GM18868 (cell line): ENCODE measurements around the gene ATRN.
"Not testable (repeated sequence)": the region's sequence is repeated elsewhere in the genome, so short reads cannot be mapped to it uniquely, and the experiment has no call there.

ENCODE experiments used
- ATAC-seq: cut with Tn5 transposase; IDR thresholded peaks from one replicate; pipeline ENCODE4 v1.9.1; 2021; ENCODE audit warnings: mild to moderate bottlenecking, moderate library complexity; ENCODE audit not compliant: unreplicated experiment

The ATRN gene

GRCh38 chr20:3514012-3514642 lies 43.3 kb downstream of the ATRN start:
- no peak for ATAC-seq

- ATAC-seq: no peak
These were observed 44.8 kb downstream of the ATRN start for GRCh38 chr20:3515379-3516170.

GRCh38 chr20:3521852-3522740 lies 51.3 kb downstream of the ATRN start:
- ATAC-seq: no peak

- not testable (repeated sequence) for ATAC-seq
These were observed 53.9 kb downstream of the ATRN start for GRCh38 chr20:3524696-3525095.

- ATAC-seq: no peak
These were observed 61.3 kb downstream of the ATRN start for GRCh38 chr20:3532089-3532615.

GRCh38 chr20:3537733-3538132 lies 66.9 kb downstream of the ATRN start:
- ATAC-seq: not testable (repeated sequence)

GRCh38 chr20:3539311-3540107 lies 68.7 kb downstream of the ATRN start:
- ATAC-seq: no peak

GRCh38 chr20:3541887-3542721 lies 71.3 kb downstream of the ATRN start:
- ATAC-seq: no peak

- ATAC-seq: no peak
These were observed 73.2 kb downstream of the ATRN start for GRCh38 chr20:3543901-3544507.

- no peak for ATAC-seq
These were observed 74.6 kb downstream of the ATRN start for GRCh38 chr20:3545401-3545925.

- ATAC-seq: no peak
These were observed 77.1 kb downstream of the ATRN start for GRCh38 chr20:3547906-3548305.

- no peak for ATAC-seq
These were observed 80.0 kb downstream of the ATRN start for GRCh38 chr20:3550837-3551236.

GRCh38 chr20:3551681-3552434 lies 81.0 kb downstream of the ATRN start:
- no peak for ATAC-seq

GRCh38 chr20:3553663-3554062 lies 82.8 kb downstream of the ATRN start:
- ATAC-seq: no peak

- no peak for ATAC-seq
These were observed 86.5 kb downstream of the ATRN start for GRCh38 chr20:3557237-3557785.

- ATAC-seq: no peak
These were observed 88.4 kb downstream of the ATRN start for GRCh38 chr20:3559231-3559630.

- no peak for ATAC-seq
These were observed 88.8 kb downstream of the ATRN start for GRCh38 chr20:3559637-3560036.

GRCh38 chr20:3560162-3560561 lies 89.3 kb downstream of the ATRN start:
- no peak for ATAC-seq
